Mesenteric fat pad (tissue), 1 donor: Measurements from ENCODE around the gene EIF4G3. TPM values are rescaled to one million over a fixed set of nuclear protein-coding genes. Genes with fewer than 3 reads are reported as not detected.
"Not testable (repeated sequence)": the region's sequence is repeated elsewhere in the genome, so short reads cannot be mapped to it uniquely, and the experiment has no call there.

Experiments
- DNase-seq: peaks from one replicate; pipeline ENCODE4 v3.0.0-alpha.2; 2020; ENCODE audit warnings: low spot score
- total RNA-seq: library from RNA; stranded (reverse); fragmentation: NEBNext Ultra II Directional; extraction: Animal tissue kit (Norgen Biotek cat#: 25700); gene quantifications from one replicate; pipeline ENCODE4 v1.2.1, GENCODE V29; 2021
- donor health status: DM: yes; HTN: yes; CAD: no.

Gene EIF4G3
- total RNA-seq, 1 donor from 2014 or later, result 71.7 TPM

GRCh38 chr1:20840731-20841130 is 336.0 kb downstream of the EIF4G3 start:
- DNase-seq, result no peak

GRCh38 chr1:20837554-20838192 is 339.0 kb downstream of the EIF4G3 start:
- DNase-seq, result no peak

- DNase-seq, result no peak
Observed at GRCh38 chr1:20836230-20836629, 340.5 kb downstream of the EIF4G3 start.

- no peak for DNase-seq
Observed at GRCh38 chr1:20834780-20835179, 341.9 kb downstream of the EIF4G3 start.

- DNase-seq, result no peak
Observed at GRCh38 chr1:20834192-20834591, 342.5 kb downstream of the EIF4G3 start.

- no peak for DNase-seq
Observed at GRCh38 chr1:20830378-20830777, 346.3 kb downstream of the EIF4G3 start.

- DNase-seq, result no peak
Observed at GRCh38 chr1:20829946-20830345, 346.8 kb downstream of the EIF4G3 start.

- no peak for DNase-seq
Observed at GRCh38 chr1:20829531-20829930, 347.2 kb downstream of the EIF4G3 start.

GRCh38 chr1:20823845-20824244 is 352.9 kb downstream of the EIF4G3 start:
- no peak for DNase-seq

- no peak for DNase-seq
Observed at GRCh38 chr1:20821466-20821865, 355.2 kb downstream of the EIF4G3 start.

GRCh38 chr1:20819818-20820217 is 356.9 kb downstream of the EIF4G3 start:
- no peak for DNase-seq

- DNase-seq, result no peak
Observed at GRCh38 chr1:20814534-20814871, 362.2 kb downstream of the EIF4G3 start.

- no peak for DNase-seq
Observed at GRCh38 chr1:20811916-20812315, 364.8 kb downstream of the EIF4G3 start.

- no peak for DNase-seq
Observed at GRCh38 chr1:20793236-20793635, 383.5 kb downstream of the EIF4G3 start.

GRCh38 chr1:20792196-20792595 is 384.5 kb downstream of the EIF4G3 start:
- no peak for DNase-seq

- no peak for DNase-seq
Observed at GRCh38 chr1:20790785-20791184, 385.9 kb downstream of the EIF4G3 start.

- DNase-seq, result not testable (repeated sequence)
Observed at GRCh38 chr1:20789598-20789997, 387.1 kb downstream of the EIF4G3 start.

GRCh38 chr1:20787840-20788795 is 388.6 kb downstream of the EIF4G3 start:
- DNase-seq, result no peak

- peak; percentile 92 for DNase-seq
Observed at GRCh38 chr1:20787029-20787839, 389.5 kb downstream of the EIF4G3 start, which contains the start of gene HP1BP3. HP1BP3 (minus strand) TSS chr1:20787307; CDS start chr1:20780440, 6,867 bp downstream.

- DNase-seq, result peak; percentile 99
Observed at GRCh38 chr1:20786253-20787028, 390.3 kb downstream of the EIF4G3 start.

- DNase-seq, result no peak
Observed at GRCh38 chr1:20785907-20786252, 390.8 kb downstream of the EIF4G3 start.
